GM12878 (cell line): Measurements from ENCODE around the gene C16orf46. TPM values are rescaled to one million over a fixed set of nuclear protein-coding genes. Genes with fewer than 3 reads are reported as not detected.
A peak's percentile ranks its signal among the peaks of the same experiment; 100 is the strongest.

ENCODE experiments used
- ASH2L ChIP-seq: fragments of 300-600, 200-600 bp; sonication (generic); IDR thresholded peaks from 2 replicates; pipeline ENCODE4 v1.6.1; 2017; ENCODE audit warnings: low read depth, mild to moderate bottlenecking, borderline replicate concordance
- DPF2 ChIP-seq: fragments of 450-650 bp; IDR thresholded peaks from 2 replicates; pipeline ENCODE4 v1.6.1; 2017; ENCODE audit warnings: mild to moderate bottlenecking
- EED ChIP-seq: sonication (generic); IDR thresholded peaks from 2 replicates; pipeline ENCODE4 v1.6.1; 2016; ENCODE audit warnings: antibody characterized with exemption, low read depth
- EGR1 ChIP-seq, 2 experiments: IDR thresholded peaks; 1 replicate in 1 of 2; 2 replicates in 1 of 2; pipeline ENCODE4 v1.6.1; 2011 to 2012; ENCODE audit warnings: low read depth in 2 of 2, low read length in 2 of 2, borderline replicate concordance in 1 of 2, mild to moderate bottlenecking in 1 of 2, moderate library complexity in 1 of 2
- GATAD2B ChIP-seq: fragments of 450-650 bp; conservative IDR thresholded peaks from 2 replicates; pipeline ENCODE4 v1.6.1; 2017; ENCODE audit warnings: low read depth, mild to moderate bottlenecking, moderate library complexity
- KAT2A ChIP-seq: conservative IDR thresholded peaks from 2 replicates; pipeline ENCODE4 v1.6.1; 2011; ENCODE audit warnings: low read depth, low read length; ENCODE audit not compliant: control insufficient read depth
- MEF2A ChIP-seq: IDR thresholded peaks from 2 replicates; pipeline ENCODE4 v1.6.1; 2011; ENCODE audit warnings: low read depth, mild to moderate bottlenecking, low read length, moderate library complexity; ENCODE audit not compliant: insufficient read depth
- PAX8 ChIP-seq: fragments of 450-650 bp; IDR thresholded peaks from 2 replicates; pipeline ENCODE4 v1.6.1; 2017; ENCODE audit warnings: mild to moderate bottlenecking, moderate library complexity
- PRDM15 ChIP-seq: fragments of 450-650 bp; formaldehyde crosslinking; IDR thresholded peaks from 2 replicates; pipeline ENCODE4 v1.4.0; 2020; ENCODE audit warnings: mild to moderate bottlenecking, moderate library complexity
- SMAD1 ChIP-seq: fragments of 450-650 bp; IDR thresholded peaks from 2 replicates; pipeline ENCODE4 v1.6.1; 2018; ENCODE audit warnings: mild to moderate bottlenecking, low read depth; ENCODE audit not compliant: partially characterized antibody
- SPI1 ChIP-seq: IDR thresholded peaks from 2 replicates; pipeline ENCODE4 v1.6.1; 2011; ENCODE audit warnings: low read depth, mild to moderate bottlenecking, low read length, moderate library complexity, borderline replicate concordance; ENCODE audit not compliant: insufficient read depth
- SREBF2 ChIP-seq: IDR thresholded peaks from 2 replicates; pipeline ENCODE4 v1.6.1; 2012; ENCODE audit warnings: mild to moderate bottlenecking, low read length
- STAT3 ChIP-seq: IDR thresholded peaks from 2 replicates; pipeline ENCODE4 v1.6.1; 2011; ENCODE audit warnings: low read depth, low read length, improper control_type of control experiment
- TAF1 ChIP-seq: IDR thresholded peaks from 2 replicates; pipeline ENCODE4 v1.6.1; 2011; ENCODE audit warnings: mild to moderate bottlenecking, low read depth, low read length, borderline replicate concordance
- YBX1 ChIP-seq: fragments of 450-650 bp; IDR thresholded peaks from 2 replicates; pipeline ENCODE4 v1.6.1; 2016; ENCODE audit warnings: antibody characterized with exemption
- YY1 ChIP-seq: IDR thresholded peaks from 2 replicates; pipeline ENCODE4 v1.6.1; 2011; ENCODE audit warnings: low read depth, mild to moderate bottlenecking, low read length
- ZBTB4 ChIP-seq: fragments of 450-650 bp; formaldehyde crosslinking; IDR thresholded peaks from 2 replicates; pipeline ENCODE4 v1.4.0; 2022; ENCODE audit warnings: mild to moderate bottlenecking, moderate library complexity
- ZBTB40 ChIP-seq: fragments of 450-650 bp; IDR thresholded peaks from 2 replicates; pipeline ENCODE4 v1.6.1; 2016; ENCODE audit warnings: mild to moderate bottlenecking, moderate library complexity, borderline replicate concordance
- ZNF384 ChIP-seq: IDR thresholded peaks from 2 replicates; pipeline ENCODE4 v1.6.1; 2012; ENCODE audit warnings: low read depth, mild to moderate bottlenecking, low read length, improper control_type of control experiment, borderline replicate concordance
- polyA plus RNA-seq, 11 experiments: library from polyadenylated mRNA; depleted of rRNA in 4 of 11; unstranded in 6 of 11; stranded (reverse) in 5 of 11; fragments of >200 nt; fragmentation: Nextera tagmentation in 4 of 11; fragmentation: Illumina TruSeq in 1 of 11; extraction: Ambion mirVana in 4 of 11; extraction: Trizol in 1 of 11; gene quantifications; 1 replicate in 1 of 11; 2 replicates in 10 of 11; pipeline versions ENCODE4 v1.2.1 to v1.2.3, GENCODE V29; 2011 to 2016; ENCODE audit warnings: inconsistent platforms in 2 of 11, missing spikeins in 2 of 11, low read depth in 1 of 11
- total RNA-seq, 4 experiments: library from RNA; depleted of rRNA in 3 of 4; stranded (reverse); fragments of >200 nt in 3 of 4; fragmentation: Illumina TruSeq in 1 of 4; extraction: Trizol in 1 of 4; gene quantifications; 2 replicates each; pipeline versions ENCODE4 v1.2.1 to v1.2.3, GENCODE V29; 2013 to 2021

The C16orf46 gene
- total and polyA plus RNA-seq, 10 of the 15 experiments (the other 5 are each of a cell fraction or from before 2014, with no cell fraction given) = 0.04 to 0.46 (median 0.14) TPM; not detected in 6

GRCh38 chr16:81077076-81077940, at the start of gene C16orf46 (continued):
- TF ChIP-seq SREBF2 (no peak), ZBTB4 (CRISPR knock-in tag) (no peak), MEF2A (no peak), SMAD1 (no peak), PRDM15 (CRISPR knock-in tag) (no peak), ZNF384 (no peak), ZBTB40 (peak; percentile 95), DPF2 (peak; percentile 33; the same call in 1 of the 2 replicates), TAF1 (peak; percentile 69; the same call in 1 of the 2 replicates), STAT3 (no peak), EGR1 (IDR thresholded peaks at IDR 0.05; ENCODE audit: borderline replicate concordance in 1 of 2, low read depth in 2 of 2, low read length in 2 of 2) (peak in 1 of 2 experiments; percentile 56; a peak in 1 of 3 replicates), SPI1 (no peak), EED (no peak), ASH2L (no peak), YBX1 (no peak), YY1 (peak; percentile 85), PAX8 (no peak), KAT2A (no peak), GATAD2B (peak; percentile 96)
